ENCODE measurements around the gene CDV3. TPM values are rescaled to one million over a fixed set of nuclear protein-coding genes. Genes with fewer than 3 reads are reported as not detected.
A peak's percentile ranks its signal among the peaks of the same experiment; 100 is the strongest.

CDV3 gene
- total and polyA plus RNA-seq, 10 of the 15 experiments (the other 5 are each of a cell fraction or from before 2014, with no cell fraction given), result 42.3 to 466 (median 136) TPM

DNA sequence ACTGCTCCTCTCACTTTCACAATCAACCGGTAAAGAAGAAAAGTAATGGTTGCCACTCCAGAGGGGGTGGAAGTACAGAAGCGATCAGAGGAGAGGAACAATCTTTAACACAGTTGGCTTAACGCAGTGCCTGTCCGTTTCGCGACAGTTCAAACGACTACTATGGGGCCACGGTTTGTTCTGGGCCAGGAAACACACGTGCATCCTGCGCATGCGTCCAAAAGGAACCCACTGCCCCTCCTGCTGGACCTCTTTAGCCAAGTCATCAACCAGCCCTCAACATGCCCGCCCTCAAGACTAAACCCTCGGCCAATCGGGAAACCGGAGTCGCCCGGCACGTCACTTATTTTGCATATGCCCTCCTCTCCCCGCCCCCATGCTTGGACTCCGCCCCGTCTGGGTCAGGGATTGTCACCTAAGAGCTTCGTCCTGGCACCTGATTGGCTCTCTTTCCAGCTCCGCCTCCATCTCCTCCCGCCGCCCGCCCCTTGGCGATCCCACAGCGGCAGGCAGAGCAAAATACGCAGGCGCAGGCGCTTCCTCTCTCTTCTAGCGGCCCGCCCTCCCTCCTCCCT, 345 bp upstream of the CDV3 start (continued):
- TF ChIP-seq, protein P1, sequence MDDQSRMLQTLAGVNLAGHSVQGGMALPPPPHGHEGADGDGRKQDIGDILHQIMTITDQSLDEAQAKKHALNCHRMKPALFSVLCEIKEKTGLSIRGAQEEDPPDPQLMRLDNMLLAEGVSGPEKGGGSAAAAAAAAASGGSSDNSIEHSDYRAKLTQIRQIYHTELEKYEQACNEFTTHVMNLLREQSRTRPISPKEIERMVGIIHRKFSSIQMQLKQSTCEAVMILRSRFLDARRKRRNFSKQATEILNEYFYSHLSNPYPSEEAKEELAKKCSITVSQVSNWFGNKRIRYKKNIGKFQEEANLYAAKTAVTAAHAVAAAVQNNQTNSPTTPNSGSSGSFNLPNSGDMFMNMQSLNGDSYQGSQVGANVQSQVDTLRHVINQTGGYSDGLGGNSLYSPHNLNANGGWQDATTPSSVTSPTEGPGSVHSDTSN (IDR thresholded peaks at IDR 0.05; ENCODE audit: insufficient replicate concordance, low read depth, low read length), result peak; percentile 85
- TF ChIP-seq BCL3 (IDR thresholded peaks at IDR 0.05; ENCODE audit: borderline replicate concordance, insufficient read depth, low read depth, low read length, poor library complexity, severe bottlenecking) (no peak), NBN (IDR thresholded peaks at IDR 0.05) (no peak; the same call in 1 of the 2 replicates), TARDBP (IDR thresholded peaks at IDR 0.05; ENCODE audit: borderline replicate concordance) (no peak), ATF7 (IDR thresholded peaks at IDR 0.05; ENCODE audit: low read depth) (peak; percentile 57), HSF1 (IDR thresholded peaks at IDR 0.05; ENCODE audit: low read depth, low read length) (no peak), KAT2A (conservative IDR thresholded peaks at IDR 0.05; ENCODE audit: control insufficient read depth, low read depth, low read length) (no peak), SMARCA5 (IDR thresholded peaks at IDR 0.05) (0 out of 2 replicates have a peak, but pooled peaks have one; percentile 2), FOS (IDR thresholded peaks at IDR 0.05; ENCODE audit: borderline replicate concordance, extremely low read depth, insufficient read length) (no peak), EGR1 (IDR thresholded peaks at IDR 0.05; ENCODE audit: borderline replicate concordance in 1 of 2, low read depth in 2 of 2, low read length in 2 of 2) (peak in 1 of 2 experiments; percentile 25; a peak in 1 of 3 replicates), ZNF592 (IDR thresholded peaks at IDR 0.05) (no peak), STAT1 (conservative IDR thresholded peaks at IDR 0.05) (no peak)
- TF ChIP-seq, protein P2, sequence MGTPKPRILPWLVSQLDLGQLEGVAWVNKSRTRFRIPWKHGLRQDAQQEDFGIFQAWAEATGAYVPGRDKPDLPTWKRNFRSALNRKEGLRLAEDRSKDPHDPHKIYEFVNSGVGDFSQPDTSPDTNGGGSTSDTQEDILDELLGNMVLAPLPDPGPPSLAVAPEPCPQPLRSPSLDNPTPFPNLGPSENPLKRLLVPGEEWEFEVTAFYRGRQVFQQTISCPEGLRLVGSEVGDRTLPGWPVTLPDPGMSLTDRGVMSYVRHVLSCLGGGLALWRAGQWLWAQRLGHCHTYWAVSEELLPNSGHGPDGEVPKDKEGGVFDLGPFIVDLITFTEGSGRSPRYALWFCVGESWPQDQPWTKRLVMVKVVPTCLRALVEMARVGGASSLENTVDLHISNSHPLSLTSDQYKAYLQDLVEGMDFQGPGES (IDR thresholded peaks at IDR 0.05), result no peak
- TF ChIP-seq, protein P3, sequence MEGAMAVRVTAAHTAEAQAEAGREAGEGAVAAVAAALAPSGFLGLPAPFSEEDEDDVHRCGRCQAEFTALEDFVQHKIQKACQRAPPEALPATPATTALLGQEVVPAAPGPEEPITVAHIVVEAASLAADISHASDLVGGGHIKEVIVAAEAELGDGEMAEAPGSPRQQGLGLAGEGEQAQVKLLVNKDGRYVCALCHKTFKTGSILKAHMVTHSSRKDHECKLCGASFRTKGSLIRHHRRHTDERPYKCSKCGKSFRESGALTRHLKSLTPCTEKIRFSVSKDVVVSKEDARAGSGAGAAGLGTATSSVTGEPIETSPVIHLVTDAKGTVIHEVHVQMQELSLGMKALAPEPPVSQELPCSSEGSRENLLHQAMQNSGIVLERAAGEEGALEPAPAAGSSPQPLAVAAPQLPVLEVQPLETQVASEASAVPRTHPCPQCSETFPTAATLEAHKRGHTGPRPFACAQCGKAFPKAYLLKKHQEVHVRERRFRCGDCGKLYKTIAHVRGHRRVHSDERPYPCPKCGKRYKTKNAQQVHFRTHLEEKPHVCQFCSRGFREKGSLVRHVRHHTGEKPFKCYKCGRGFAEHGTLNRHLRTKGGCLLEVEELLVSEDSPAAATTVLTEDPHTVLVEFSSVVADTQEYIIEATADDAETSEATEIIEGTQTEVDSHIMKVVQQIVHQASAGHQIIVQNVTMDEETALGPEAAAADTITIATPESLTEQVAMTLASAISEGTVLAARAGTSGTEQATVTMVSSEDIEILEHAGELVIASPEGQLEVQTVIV (IDR thresholded peaks at IDR 0.05; ENCODE audit: borderline replicate concordance, partially characterized antibody), result peak; percentile 95
- TF ChIP-seq, protein P4, sequence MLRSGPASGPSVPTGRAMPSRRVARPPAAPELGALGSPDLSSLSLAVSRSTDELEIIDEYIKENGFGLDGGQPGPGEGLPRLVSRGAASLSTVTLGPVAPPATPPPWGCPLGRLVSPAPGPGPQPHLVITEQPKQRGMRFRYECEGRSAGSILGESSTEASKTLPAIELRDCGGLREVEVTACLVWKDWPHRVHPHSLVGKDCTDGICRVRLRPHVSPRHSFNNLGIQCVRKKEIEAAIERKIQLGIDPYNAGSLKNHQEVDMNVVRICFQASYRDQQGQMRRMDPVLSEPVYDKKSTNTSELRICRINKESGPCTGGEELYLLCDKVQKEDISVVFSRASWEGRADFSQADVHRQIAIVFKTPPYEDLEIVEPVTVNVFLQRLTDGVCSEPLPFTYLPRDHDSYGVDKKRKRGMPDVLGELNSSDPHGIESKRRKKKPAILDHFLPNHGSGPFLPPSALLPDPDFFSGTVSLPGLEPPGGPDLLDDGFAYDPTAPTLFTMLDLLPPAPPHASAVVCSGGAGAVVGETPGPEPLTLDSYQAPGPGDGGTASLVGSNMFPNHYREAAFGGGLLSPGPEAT (IDR thresholded peaks at IDR 0.05; ENCODE audit: low read depth), result no peak

Data from GM12878 (cell line).